SK-MEL-5 (cell line): ENCODE results near the gene PLEKHG5. TPM values are rescaled to one million over a fixed set of nuclear protein-coding genes. Genes with fewer than 3 reads are reported as not detected.
"Not testable (repeated sequence)": the region's sequence is repeated elsewhere in the genome, so short reads cannot be mapped to it uniquely, and the experiment has no call there.

ENCODE experiments used
- DNase-seq: peaks from one replicate; pipeline ENCODE4 v3.0.0-alpha.2; 2016; ENCODE audit warnings: low read depth, low spot score
- in situ Hi-C: cut with HindIII; loops from 2 replicates; pipeline ENCODE4 v1.10.0; 2016; ENCODE audit warnings: low sequenced_read_pairs, high pct_unique_total_duplicates, low pct_unique_long_range_greater_than_20kb
- total RNA-seq: library from RNA; depleted of rRNA; stranded (reverse); fragments of >200 nt; shearing (Covaris generic); gene quantifications from 2 replicates; pipeline ENCODE4 v1.2.3, GENCODE V29; 2014

Gene PLEKHG5
- total RNA-seq, 1 experiment from 2014 or later: 2.7 TPM

DNA sequence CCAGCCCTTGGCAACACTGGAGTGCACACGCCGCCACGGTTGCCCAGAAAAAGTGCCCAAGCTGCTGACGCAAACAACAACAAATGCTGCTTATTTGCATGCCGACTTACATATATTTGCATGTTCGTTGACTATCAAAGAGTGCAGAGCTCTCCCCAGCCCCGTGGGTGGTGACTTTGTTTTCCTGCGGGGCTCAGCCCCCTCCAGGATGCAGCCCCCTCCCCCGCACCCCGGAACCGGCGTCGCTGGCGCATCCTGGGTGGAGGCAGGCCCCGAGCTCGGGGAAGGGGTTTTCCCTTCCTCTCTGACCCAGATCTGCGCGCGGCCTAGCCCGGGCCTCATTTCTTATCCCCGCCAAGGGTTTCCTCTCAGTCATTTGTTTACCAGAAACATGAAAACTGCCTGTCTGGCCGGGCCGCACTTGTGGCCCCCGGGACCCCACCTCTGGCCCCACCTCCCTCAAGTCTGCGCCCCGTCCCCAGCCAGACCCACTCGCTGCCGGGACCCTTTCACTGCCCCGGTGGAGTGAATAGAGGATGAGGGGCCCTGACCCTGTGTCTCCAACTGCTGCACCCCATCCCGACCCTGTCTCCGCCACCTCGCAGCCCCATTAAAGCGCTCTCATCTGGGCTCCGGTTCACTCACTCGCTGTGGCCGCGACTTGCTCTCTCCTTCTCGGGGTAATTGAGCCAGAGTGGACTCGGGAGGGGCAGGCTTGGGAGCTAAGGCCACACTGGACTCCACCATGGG is 31.0 kb downstream of the PLEKHG5 start:
- DNase-seq: no peak
- in situ Hi-C loops: no loop called here

DNA sequence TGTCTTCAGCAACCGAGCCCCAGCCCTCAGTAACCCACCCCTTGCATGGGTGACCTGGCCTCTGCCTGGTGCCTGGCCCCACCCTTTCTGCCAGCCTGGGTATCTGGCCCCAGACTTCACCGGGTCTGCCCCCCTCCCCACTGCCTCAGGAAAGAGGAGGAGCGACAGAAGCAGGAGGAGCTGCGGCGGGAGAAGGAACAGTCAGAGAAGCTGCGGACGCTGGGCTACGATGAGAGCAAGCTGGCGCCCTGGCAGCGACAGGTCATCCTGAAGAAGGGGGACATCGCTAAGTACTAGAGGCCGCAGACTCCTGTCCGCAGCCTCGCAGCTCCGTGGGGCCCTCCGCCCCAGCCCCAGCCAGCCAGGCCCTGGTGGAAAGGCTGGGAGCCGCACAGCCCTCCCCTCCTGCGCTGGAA is 31.6 kb downstream of the PLEKHG5 start:
- in situ Hi-C loops: no loop called here
- no peak for DNase-seq

DNA sequence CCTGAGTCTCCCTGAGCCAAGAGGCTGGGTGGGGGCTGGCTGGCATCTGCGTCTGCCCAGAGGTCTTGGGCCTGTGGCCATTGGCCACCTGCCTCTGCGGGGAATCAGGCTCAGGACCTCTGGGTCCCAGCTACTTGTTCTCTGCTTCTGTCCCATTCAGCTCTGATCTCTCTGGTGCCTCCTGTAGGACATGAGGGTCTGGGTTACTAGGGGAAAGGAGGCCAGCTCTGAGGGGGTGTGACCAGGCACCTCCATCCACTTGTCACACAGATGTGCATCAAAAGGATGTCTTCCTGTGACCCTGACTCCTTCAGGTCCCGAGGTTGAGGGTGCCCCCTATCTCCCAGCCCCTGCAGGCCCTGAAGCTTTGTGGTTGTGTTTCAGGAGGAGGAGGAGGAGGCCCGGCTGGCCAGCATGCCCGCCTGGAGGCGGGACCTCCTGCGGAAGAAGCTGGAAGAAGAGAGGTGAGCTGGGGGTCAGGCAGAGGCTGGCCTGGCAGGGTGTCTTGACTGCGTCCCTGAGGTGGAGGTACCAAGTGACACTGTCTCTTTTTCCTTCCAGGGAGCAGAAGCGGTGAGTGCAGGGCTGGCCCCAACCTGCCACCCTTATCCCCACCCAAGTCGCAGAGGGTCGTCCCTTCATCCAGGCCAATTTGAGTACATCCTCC is 34.5 kb downstream of the PLEKHG5 start:
- in situ Hi-C loops: no loop called here
- no peak for DNase-seq

DNA sequence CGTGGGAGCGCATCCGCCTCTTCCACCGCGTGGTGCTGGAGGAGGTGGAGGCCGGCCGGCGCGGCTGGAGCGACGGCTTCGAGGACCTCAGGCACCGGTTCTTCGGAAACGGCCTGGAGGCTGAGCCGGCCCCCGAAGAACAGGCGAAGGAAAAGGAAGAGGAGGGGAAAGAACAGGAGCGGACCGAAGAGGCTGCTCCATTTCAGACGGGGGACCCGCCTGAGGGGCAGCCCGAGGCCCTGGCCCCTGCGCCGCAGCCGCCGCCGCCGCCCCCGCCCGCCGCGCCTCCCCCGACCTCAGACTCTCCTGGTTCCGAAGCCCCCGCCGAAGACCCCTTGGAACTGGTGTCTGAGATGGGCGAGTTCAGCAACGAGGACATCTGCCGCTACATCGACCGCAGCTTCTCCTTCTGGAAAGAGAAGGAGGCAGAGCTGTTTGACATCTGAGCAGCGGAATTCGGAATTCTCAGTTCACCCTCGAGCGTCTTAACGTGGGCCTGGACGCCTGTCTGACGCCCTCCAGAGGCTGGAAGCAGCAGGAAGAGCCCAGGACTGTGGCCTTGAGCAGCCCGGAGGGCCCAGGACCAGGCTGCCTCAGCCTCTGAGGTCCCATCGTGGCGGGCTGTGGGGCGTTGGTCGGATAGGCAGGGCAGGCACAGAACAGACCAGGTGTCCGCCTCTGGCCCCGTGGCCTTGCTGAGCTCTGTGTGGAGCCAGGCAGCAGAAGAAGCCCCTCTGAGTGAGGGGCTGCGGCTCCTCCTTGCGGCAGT is 35.5 kb downstream of the PLEKHG5 start:
- in situ Hi-C loops, DNase-seq: not testable (repeated sequence)

DNA sequence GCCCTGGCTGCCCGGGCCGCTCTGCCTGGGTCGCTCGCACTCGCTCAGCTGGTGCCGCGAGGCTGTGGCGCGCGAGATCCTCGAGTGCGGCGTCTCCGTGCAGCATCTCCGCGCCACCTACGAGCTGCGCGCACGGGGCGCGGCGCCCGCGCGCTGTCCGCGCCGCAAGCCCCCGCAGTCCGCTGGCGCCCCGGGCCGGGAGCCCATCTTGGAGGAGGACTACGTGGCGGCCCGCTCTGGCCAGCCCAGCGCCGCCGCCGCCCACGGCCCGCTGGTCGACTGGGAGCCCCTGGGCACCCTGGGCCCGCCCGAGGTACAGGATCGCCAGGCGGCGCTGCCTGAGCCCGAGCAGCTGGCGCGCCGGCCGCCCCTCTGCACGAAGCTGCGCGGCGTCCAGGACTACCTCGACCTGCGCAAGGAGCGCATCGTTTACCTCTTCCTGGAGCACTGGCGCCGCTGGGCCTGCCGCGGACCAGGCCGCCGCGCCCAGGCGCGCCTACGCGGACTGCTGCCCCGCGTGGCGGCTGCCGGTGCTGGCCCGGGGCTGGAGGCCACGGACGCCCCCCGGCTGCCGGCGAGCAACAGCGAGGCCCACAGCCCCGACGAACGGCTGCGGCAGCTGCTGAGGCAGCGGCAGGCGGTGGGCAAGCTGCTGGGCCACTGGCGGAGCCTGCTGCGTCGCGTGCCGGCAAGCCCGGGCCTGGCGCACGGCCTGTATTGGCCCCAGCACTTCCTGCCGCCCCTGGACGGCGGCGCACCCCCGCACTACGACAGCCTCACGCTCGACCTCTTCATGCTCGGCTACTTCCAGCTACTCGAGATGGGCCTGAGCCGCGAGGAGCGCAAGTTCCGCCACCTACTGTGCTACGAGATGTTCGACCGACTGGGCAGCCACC is 36.4 kb downstream of the PLEKHG5 start:
- DNase-seq: no peak
- in situ Hi-C loops: no loop called here

DNA sequence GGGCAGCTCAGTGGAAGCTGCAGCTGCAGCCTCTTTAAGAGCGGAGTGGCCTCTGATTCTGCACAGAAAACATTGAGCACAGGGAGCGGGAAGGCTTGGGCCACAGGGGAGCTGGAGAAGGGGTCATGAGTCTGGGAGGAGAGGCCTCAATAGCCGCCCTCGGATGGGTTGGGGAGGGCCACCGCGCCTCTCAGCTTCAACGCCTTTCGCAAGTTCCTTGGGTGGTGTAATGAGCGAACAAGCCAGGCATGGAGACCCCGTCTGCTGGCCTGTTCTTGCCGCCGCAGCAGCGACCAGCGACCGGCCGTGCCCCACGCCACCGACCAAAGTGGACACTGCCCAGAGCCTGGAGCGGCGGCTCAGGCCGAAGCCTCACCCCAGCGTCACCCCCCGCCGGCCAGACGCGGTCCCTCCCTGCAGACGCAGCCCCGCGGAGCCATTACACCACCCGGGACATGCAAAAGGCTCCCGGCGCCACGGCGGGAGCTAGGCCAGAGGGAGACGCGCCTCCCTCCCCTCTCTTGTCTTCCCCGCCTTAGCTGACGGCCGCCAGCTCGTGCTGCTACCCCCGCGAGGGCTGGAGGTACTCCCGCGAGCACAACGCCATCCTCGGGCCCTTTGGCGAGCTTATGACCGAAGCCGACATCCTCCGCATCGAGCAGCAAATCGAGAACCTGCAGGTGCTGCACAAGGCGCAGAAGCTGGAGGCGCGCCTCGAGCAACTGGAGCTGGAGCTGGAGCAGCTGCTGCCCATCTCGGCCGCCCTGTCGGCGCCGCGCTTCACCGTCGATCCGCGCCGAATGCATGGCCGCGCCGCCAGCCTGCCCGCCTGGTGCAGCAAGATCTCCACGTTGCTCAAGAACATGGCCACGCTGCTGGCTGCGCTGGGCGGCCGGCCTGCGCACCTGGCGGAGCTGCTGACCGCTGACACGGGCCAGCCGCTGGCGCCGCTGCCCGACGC is 37.3 kb downstream of the PLEKHG5 start:
- in situ Hi-C loops, DNase-seq: not testable (repeated sequence)

DNA sequence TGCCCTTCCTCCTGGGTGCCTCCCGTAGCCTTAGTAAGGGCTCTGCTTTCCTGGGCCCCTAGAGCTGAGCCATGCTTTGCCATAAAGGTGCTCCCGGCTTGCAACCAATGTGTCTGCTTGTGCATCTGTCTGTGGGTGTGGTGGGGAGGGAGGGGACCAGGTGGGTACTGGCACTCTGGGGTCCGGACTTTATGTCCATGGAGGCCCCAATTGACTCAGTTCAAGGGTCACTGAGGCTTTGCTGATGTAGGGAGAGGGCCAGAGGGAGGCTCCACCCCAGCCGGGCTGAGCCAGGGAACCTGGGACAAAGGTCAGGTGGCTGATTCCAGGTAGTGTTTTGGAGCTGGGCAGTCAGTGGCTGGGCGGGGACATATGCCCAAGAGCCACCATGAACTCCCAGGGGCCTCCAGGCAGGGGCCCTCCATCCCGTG is 40.5 kb downstream of the PLEKHG5 start:
- in situ Hi-C loops: no loop called here
- DNase-seq: no peak

DNA sequence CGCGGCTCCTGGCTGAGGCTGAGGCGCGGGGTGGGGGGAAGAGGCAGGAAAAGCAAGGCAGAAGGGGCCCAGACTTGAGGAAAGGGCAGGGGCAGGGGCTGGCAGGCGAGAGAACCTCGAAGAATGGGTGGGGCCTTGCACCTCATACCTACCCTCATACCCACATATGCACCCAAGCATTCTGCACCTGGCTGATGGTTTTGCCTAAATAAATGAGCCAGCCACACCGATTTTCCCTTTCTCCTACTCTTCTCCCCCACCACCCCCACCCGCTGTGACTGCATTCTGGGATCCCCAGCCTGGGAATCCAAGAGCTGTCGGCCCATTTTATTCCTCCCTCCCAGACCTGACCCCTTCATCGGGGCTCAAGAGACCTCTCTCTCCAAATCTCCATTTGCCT is 41.0 kb downstream of the PLEKHG5 start:
- DNase-seq, in situ Hi-C loops: not testable (repeated sequence)

DNA sequence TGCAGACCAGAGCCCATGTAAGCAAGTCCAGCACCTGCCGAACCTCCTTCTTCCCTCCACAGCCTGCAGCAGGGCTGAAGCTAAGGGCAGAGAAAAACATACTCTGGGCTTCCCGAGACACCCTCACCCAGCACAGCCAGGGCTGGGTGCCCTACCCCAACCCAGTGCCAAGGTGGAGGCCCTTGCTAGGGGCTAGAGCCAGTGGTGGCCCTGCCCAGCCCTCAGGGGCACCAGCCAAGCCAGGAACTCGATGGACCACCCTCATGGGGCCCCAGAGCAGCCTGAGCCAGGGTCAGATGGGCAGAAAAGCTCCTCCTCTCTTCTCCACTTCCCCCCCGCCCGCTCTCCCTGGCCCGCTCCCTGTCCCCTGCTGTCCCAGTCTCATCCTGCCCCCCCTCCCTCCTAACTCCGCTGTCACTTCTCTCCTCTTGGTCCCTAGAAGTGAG is 41.4 kb downstream of the PLEKHG5 start:
- in situ Hi-C loops: no loop called here
- DNase-seq: no peak

DNA sequence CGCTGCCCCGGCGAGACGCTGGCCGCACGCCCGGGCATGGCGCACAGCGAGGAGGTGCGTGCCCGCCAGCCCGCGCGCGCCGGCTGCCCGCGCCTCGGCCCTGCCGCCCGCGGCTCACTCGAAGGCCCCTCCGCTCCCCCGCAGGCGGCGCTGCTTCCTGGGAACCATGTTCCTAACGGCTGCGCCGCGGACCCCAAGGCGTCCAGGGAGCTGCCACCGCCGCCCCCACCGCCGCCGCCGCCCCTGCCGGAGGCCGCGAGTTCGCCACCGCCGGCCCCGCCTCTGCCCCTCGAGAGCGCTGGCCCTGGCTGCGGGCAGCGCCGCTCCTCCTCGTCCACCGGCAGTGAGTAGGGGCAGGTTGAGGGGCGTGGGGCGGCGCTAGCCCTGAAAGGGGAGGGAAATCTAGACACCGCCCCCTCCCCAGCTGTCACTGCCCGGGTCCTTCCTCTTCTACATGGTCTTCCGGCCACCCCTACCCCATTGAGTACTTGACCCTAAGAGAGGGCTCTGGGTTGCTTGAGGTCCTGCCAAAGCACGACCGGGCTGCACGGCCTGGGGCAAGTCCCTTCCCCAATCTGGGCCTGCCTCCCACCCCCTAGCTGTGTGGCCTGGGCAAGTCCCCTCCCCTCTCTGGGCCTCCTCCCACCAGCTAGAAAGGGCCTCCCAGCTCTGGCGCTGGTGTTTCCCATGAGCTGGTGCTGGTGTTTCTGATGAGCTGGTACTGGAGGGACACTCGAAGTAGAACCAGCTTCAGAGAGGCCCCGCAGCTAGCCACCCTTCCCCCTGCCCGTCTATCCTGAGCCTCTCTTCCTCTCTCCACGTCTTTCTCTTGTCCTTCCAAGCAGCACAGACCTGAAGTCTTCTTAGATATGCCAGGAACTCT is 42.5 kb downstream of the PLEKHG5 start:
- in situ Hi-C loops: no loop called here
- DNase-seq: no peak

DNA sequence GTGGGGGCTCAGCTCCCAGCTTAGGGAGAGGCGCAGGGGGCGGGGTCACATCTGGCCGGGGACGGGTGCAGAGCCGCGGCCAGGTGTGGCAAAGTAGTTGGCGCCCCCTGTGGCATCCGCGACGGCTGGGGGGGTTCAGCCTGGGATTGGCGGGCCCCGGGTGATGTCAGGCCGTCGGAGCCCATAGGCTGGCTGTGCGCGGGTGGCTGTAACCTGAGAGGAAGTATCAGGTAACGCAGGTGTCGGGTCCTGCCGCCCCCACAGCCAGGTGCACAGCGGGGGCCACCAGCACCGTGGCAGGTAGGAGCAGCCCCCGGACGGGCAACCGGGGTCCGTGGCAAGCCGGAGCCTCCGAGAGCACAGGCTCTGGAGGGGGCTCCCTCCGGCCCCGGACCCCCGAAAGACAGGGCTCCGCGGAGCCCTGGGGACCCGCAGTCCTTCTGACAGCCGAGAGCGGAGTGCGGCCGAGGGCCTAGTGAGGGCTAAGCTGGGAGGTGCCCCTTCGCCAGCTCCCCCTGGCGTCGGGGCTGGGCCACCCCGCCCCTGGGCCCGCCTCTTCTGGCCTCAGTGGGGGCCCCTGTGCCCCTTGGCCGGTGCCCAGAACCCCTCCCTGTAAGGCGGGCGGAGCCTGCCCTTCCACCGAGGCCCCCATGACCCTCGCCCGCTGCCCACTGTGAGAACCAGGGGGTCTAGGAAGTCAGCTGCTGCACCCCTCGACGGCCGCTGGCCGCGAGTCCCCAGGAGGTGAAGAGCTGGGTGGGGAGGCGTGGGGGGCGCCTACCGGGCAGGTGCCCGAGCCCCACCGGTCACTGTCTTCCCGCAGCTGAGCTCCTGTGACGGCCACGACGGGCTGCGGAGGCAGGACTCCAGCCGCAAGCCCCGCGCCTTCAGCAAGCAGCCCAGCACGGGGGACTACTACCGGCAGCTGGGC is 43.4 kb downstream of the PLEKHG5 start:
- in situ Hi-C loops: no loop called here
- DNase-seq: no peak

DNA sequence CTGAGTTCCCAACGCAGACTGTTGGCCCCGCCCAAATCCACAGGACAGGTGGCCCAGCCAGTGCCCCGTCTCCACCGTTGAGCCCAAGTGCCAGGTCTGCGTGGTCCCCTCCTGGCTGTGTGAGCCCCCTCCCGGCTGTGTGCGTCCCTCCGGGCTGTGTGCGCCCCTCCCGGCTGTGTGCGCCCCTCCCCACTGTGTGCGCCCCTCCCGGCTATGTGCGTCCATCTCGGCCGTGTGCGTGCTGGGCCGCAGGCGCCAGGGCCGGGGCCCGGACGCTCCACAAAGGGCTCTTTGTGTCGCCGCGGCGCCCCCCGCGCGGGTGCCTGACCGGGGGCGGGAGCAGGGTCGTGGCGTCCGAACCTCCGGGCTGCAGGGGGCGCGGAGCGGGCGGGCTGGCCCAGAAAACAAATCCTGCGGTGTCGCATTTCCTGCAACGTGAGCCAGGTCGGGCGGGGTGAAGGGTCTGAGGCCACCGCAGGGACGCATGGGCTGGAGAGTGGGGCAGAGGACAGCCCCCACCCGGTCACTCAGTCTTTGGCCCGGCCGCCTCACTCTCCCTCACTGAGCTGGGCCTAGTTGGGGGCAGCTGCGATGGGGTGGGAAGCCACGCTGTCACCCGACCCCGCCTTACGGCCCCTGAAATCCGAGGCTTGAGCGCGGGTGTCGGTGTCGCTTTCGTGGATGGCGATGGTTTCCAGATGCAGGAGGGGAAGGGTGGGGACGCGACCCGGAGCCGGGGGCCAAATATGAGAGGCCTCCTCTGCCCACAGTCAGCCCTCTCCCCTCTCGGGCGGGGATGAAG is 44.2 kb downstream of the PLEKHG5 start:
- in situ Hi-C loops: no loop called here
- DNase-seq: no peak

DNA sequence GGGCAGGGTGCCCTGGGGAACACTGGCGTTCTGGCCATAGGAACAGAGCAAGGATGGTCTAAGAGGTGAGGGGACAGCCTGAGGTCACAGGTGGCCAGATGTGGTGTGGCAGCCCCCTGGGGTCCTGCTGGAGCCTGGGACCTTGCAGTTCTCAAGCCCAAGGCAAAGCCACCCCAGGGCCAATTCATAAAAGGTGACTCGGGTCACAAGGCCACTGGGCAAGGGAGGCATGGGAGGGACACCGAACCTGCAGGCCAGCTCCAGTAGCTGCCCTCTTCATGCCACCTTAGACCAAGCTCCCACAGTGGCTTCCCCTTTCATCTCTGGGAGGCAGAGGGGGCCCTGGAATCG is 44.8 kb downstream of the PLEKHG5 start:
- no peak for DNase-seq
- in situ Hi-C loops: no loop called here

DNA sequence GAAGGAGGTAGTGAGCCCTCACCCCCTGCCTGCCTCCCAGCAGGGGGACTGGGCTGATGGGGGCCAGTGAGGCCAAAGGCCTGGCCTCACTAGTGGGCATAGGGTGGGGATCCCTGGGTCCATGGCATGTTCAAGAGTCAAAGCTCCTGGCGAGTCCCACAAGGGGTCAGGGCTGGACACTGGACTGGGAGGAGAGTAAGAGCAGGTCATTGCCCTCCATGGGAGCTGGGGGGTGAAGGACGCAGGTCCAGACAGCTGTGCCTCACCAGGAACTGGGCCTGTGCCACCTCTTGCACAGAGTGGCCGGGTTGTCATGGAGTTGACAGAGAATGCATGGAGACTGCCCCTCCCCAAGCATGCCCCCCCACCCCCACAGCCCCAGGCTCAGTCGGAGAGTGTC is 45.5 kb downstream of the PLEKHG5 start:
- in situ Hi-C loops, DNase-seq: not testable (repeated sequence)
